Measurements from ENCODE around the gene BIRC6.

Gene BIRC6

DNA sequence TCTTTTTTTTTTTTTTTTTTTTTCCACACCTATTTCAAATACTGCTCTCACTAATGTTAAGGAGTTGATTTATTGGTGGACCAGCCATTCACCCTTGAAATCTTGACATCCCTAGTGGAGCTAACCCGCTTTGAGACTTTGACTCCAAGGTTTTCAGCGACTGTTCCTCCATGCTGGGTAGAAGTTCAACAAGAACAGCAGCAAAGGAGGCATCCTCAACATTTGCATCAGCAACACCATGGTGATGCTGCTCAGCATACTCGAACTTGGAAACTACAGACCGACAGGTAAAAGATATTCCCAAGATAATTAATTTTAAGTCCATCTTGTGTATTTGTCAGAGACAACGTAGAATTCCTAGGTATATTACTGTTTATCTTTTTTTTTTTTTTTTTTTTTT lies 74.0 kb downstream of the BIRC6 start:
- peaks cover 2 to 17% (median 15%) of the 10 kb centered on the region in 5 donors for H3K36me3 ChIP-seq (ENCODE audit: control insufficient read depth in 5 of 5, insufficient read depth in 5 of 5, low read length in 5 of 5)
- H3K9me3 ChIP-seq (ENCODE audit: control insufficient read depth in 5 of 5, low read length in 5 of 5), result no peaks in the 10 kb centered on the region
- H3K27ac ChIP-seq (ENCODE audit: low read depth, low read length), result no peak overlapping the region
- H3K4me1 ChIP-seq (ENCODE audit: control insufficient read depth in 5 of 5, insufficient read depth in 5 of 5, low read length in 5 of 5), result peaks cover 0 to 9% (median 2%) of the 10 kb centered on the region in 5 donors
- H3K27me3 ChIP-seq (ENCODE audit: control insufficient read depth in 5 of 5, insufficient read depth in 4 of 5, low read length in 5 of 5), result no peaks in the 10 kb centered on the region
- H3K9ac ChIP-seq (ENCODE audit: low read length in 5 of 5), result no peak overlapping the region
- H3K4me3 ChIP-seq (ENCODE audit: low read depth in 1 of 5, low read length in 5 of 5), result no peak overlapping the region

GRCh38 chr2:32436150-32436549 lies 79.3 kb downstream of the BIRC6 start:
- Histone ChIP-seq H3K4me1 (ENCODE audit: control insufficient read depth in 5 of 5, insufficient read depth in 5 of 5, low read length in 5 of 5) (no peaks in the 10 kb centered on the region), H3K27me3 (ENCODE audit: control insufficient read depth in 5 of 5, insufficient read depth in 4 of 5, low read length in 5 of 5) (no peaks in the 10 kb centered on the region), H3K9me3 (ENCODE audit: control insufficient read depth in 5 of 5, low read length in 5 of 5) (no peaks in the 10 kb centered on the region), H3K4me3 (ENCODE audit: low read depth in 1 of 5, low read length in 5 of 5) (no peak overlapping the region), H3K27ac (ENCODE audit: low read depth, low read length) (no peak overlapping the region), H3K36me3 (ENCODE audit: control insufficient read depth in 5 of 5, insufficient read depth in 5 of 5, low read length in 5 of 5) (peaks cover 19 to 55% (median 39%) of the 10 kb centered on the region in 5 donors), H3K9ac (ENCODE audit: low read length in 5 of 5) (no peak overlapping the region)

- Histone ChIP-seq H3K4me3 (ENCODE audit: low read depth in 1 of 5, low read length in 5 of 5) (no peak overlapping the region), H3K9ac (ENCODE audit: low read length in 5 of 5) (no peak overlapping the region), H3K27me3 (ENCODE audit: control insufficient read depth in 5 of 5, insufficient read depth in 4 of 5, low read length in 5 of 5) (no peaks in the 10 kb centered on the region), H3K36me3 (ENCODE audit: control insufficient read depth in 5 of 5, insufficient read depth in 5 of 5, low read length in 5 of 5) (peaks cover 57 to 81% (median 63%) of the 10 kb centered on the region in 5 donors), H3K9me3 (ENCODE audit: control insufficient read depth in 5 of 5, low read length in 5 of 5) (no peaks in the 10 kb centered on the region), H3K4me1 (ENCODE audit: control insufficient read depth in 5 of 5, insufficient read depth in 5 of 5, low read length in 5 of 5) (no peaks in the 10 kb centered on the region), H3K27ac (ENCODE audit: low read depth, low read length) (no peak overlapping the region)
Measured at GRCh38 chr2:32442020-32442467, 85.2 kb downstream of the BIRC6 start.

- Histone ChIP-seq H3K36me3 (ENCODE audit: control insufficient read depth in 5 of 5, insufficient read depth in 5 of 5, low read length in 5 of 5) (peaks cover 55 to 65% (median 59%) of the 10 kb centered on the region in 5 donors), H3K9ac (ENCODE audit: low read length in 5 of 5) (no peak overlapping the region)
Measured at GRCh38 chr2:32446369-32446768, 89.5 kb downstream of the BIRC6 start.

DNA sequence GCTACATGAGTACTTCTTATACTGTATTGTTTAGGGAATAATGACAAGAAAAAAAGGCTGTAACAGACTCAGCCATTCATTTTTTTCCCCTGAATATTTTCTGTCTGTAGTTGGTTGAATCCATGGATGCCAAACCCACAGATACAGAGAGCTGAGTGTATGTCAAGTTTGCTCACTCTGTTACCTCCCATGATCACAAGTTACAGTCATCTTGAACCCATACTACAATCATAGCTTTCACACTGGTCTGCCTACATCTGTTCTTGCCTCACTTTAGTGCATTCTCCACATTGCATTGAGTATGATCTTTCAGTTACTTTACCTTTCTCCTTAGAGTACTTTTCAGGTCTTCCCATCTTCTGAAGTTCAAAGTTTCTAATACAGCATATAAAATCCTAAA lies 94.0 kb downstream of the BIRC6 start:
- Histone ChIP-seq H3K27ac (ENCODE audit: low read depth, low read length) (no peak overlapping the region), H3K27me3 (ENCODE audit: control insufficient read depth in 5 of 5, insufficient read depth in 4 of 5, low read length in 5 of 5) (no peaks in the 10 kb centered on the region), H3K4me3 (ENCODE audit: low read depth in 1 of 5, low read length in 5 of 5) (no peak overlapping the region), H3K36me3 (ENCODE audit: control insufficient read depth in 5 of 5, insufficient read depth in 5 of 5, low read length in 5 of 5) (peaks cover 18 to 27% (median 24%) of the 10 kb centered on the region in 5 donors), H3K9me3 (ENCODE audit: control insufficient read depth in 5 of 5, low read length in 5 of 5) (no peaks in the 10 kb centered on the region), H3K9ac (ENCODE audit: low read length in 5 of 5) (no peak overlapping the region), H3K4me1 (ENCODE audit: control insufficient read depth in 5 of 5, insufficient read depth in 5 of 5, low read length in 5 of 5) (no peaks in the 10 kb centered on the region)

More at GRCh38 chr2:32446369-32446768, 89.5 kb downstream of the BIRC6 start:
- H3K9me3 ChIP-seq (ENCODE audit: control insufficient read depth in 5 of 5, low read length in 5 of 5), result no peaks in the 10 kb centered on the region
- no peak overlapping the region for H3K27ac ChIP-seq (ENCODE audit: low read depth, low read length)
- H3K4me1 ChIP-seq (ENCODE audit: control insufficient read depth in 5 of 5, insufficient read depth in 5 of 5, low read length in 5 of 5), result no peaks in the 10 kb centered on the region
- H3K27me3 ChIP-seq (ENCODE audit: control insufficient read depth in 5 of 5, insufficient read depth in 4 of 5, low read length in 5 of 5), result no peaks in the 10 kb centered on the region
- no peak overlapping the region for H3K4me3 ChIP-seq (ENCODE audit: low read depth in 1 of 5, low read length in 5 of 5)

- H3K9ac ChIP-seq (ENCODE audit: low read length in 5 of 5), result no peak overlapping the region
- no peak overlapping the region for H3K27ac ChIP-seq (ENCODE audit: low read depth, low read length)
- H3K27me3 ChIP-seq (ENCODE audit: control insufficient read depth in 5 of 5, insufficient read depth in 4 of 5, low read length in 5 of 5), result no peaks in the 10 kb centered on the region
- H3K9me3 ChIP-seq (ENCODE audit: control insufficient read depth in 5 of 5, low read length in 5 of 5), result no peaks in the 10 kb centered on the region
- no peaks in the 10 kb centered on the region for H3K4me1 ChIP-seq (ENCODE audit: control insufficient read depth in 5 of 5, insufficient read depth in 5 of 5, low read length in 5 of 5)
- H3K4me3 ChIP-seq (ENCODE audit: low read depth in 1 of 5, low read length in 5 of 5), result no peak overlapping the region
- peaks cover 17 to 30% (median 20%) of the 10 kb centered on the region in 5 donors for H3K36me3 ChIP-seq (ENCODE audit: control insufficient read depth in 5 of 5, insufficient read depth in 5 of 5, low read length in 5 of 5)
Measured at GRCh38 chr2:32452338-32453064, 95.7 kb downstream of the BIRC6 start.

- Histone ChIP-seq H3K4me1 (ENCODE audit: control insufficient read depth in 5 of 5, insufficient read depth in 5 of 5, low read length in 5 of 5) (no peaks in the 10 kb centered on the region), H3K27me3 (ENCODE audit: control insufficient read depth in 5 of 5, insufficient read depth in 4 of 5, low read length in 5 of 5) (no peaks in the 10 kb centered on the region), H3K27ac (ENCODE audit: low read depth, low read length) (no peak overlapping the region), H3K4me3 (ENCODE audit: low read depth in 1 of 5, low read length in 5 of 5) (no peak overlapping the region), H3K9me3 (ENCODE audit: control insufficient read depth in 5 of 5, low read length in 5 of 5) (no peaks in the 10 kb centered on the region), H3K36me3 (ENCODE audit: control insufficient read depth in 5 of 5, insufficient read depth in 5 of 5, low read length in 5 of 5) (peaks cover 17 to 30% (median 20%) of the 10 kb centered on the region in 5 donors), H3K9ac (ENCODE audit: low read length in 5 of 5) (no peak overlapping the region)
Measured at GRCh38 chr2:32453242-32454062, 96.6 kb downstream of the BIRC6 start.

DNA sequence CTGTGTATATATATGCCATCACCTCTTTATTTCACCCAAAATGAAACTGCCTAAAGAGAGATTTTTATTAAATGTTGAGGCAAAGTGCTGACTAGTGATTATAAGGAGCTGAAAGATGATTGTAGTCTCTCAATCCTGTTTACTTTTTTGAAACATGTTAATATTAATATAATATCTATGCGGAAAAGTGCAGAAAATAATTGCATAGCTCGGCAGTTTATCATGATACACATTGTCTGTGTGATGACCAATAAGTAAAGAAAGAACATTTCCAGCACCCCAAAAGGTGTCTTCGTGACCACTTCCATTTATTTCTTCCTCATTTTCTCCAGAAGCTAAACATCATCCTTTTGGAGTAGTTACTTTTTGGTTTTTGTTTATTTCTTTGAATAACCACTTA lies 99.0 kb downstream of the BIRC6 start:
- no peak overlapping the region for H3K27ac ChIP-seq (ENCODE audit: low read depth, low read length)
- no peak overlapping the region for H3K9ac ChIP-seq (ENCODE audit: low read length in 5 of 5)
- H3K4me3 ChIP-seq (ENCODE audit: low read depth in 1 of 5, low read length in 5 of 5), result no peak overlapping the region
- no peaks in the 10 kb centered on the region for H3K27me3 ChIP-seq (ENCODE audit: control insufficient read depth in 5 of 5, insufficient read depth in 4 of 5, low read length in 5 of 5)
- no peaks in the 10 kb centered on the region for H3K9me3 ChIP-seq (ENCODE audit: control insufficient read depth in 5 of 5, low read length in 5 of 5)
- H3K36me3 ChIP-seq (ENCODE audit: control insufficient read depth in 5 of 5, insufficient read depth in 5 of 5, low read length in 5 of 5), result peaks cover 4 to 17% (median 9%) of the 10 kb centered on the region in 5 donors
- no peaks in the 10 kb centered on the region for H3K4me1 ChIP-seq (ENCODE audit: control insufficient read depth in 5 of 5, insufficient read depth in 5 of 5, low read length in 5 of 5)

DNA sequence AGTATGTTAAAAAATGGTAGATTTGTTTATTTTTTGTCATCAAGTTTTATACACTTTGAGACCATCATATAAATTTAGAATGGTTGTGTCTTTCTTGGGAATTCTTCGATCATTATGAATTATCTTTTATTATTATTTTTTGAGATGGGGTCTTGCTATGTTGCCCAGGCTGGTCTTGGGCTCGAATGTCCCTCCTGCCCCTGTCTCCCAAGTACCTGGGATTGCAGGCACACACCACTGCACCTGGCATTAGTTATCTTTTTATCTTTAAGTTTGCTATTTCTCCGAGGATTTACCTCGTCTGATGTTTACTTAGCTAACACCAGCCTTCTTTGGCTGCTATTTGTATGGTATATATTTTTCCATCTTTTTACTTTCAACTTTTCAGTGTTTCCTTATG lies 100.0 kb downstream of the BIRC6 start:
- H3K36me3 ChIP-seq (ENCODE audit: control insufficient read depth in 5 of 5, insufficient read depth in 5 of 5, low read length in 5 of 5), result peaks cover 0 to 9% (median 7%) of the 10 kb centered on the region in 5 donors
- H3K9me3 ChIP-seq (ENCODE audit: control insufficient read depth in 5 of 5, low read length in 5 of 5), result no peaks in the 10 kb centered on the region
- no peak overlapping the region for H3K4me3 ChIP-seq (ENCODE audit: low read depth in 1 of 5, low read length in 5 of 5)

DNA sequence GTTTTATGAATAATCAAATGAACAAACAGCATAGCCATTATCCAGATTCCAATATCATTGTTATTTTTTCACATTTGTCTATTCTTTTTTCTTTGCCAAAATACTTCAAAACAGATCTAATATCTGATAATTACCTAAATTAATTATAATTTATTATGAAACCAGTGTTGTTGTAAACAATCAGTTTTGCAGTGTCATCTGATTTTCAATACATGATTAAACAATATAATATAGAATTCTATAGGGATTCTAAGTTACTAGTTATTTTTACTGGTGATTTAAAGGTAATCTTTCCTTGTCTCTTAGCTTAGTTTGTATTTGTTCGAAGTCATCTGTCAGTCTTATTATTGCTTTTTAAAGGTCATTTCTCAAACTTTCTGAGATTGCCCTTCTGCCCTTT lies 101.0 kb downstream of the BIRC6 start:
- no peaks in the 10 kb centered on the region for H3K9me3 ChIP-seq (ENCODE audit: control insufficient read depth in 5 of 5, low read length in 5 of 5)
- H3K27ac ChIP-seq (ENCODE audit: low read depth, low read length), result no peak overlapping the region
- no peaks in the 10 kb centered on the region for H3K27me3 ChIP-seq (ENCODE audit: control insufficient read depth in 5 of 5, insufficient read depth in 4 of 5, low read length in 5 of 5)
- H3K9ac ChIP-seq (ENCODE audit: low read length in 5 of 5), result no peak overlapping the region
- peaks cover 0 to 9% (median 7%) of the 10 kb centered on the region in 5 donors for H3K36me3 ChIP-seq (ENCODE audit: control insufficient read depth in 5 of 5, insufficient read depth in 5 of 5, low read length in 5 of 5)
- no peak overlapping the region for H3K4me3 ChIP-seq (ENCODE audit: low read depth in 1 of 5, low read length in 5 of 5)
- H3K4me1 ChIP-seq (ENCODE audit: control insufficient read depth in 5 of 5, insufficient read depth in 5 of 5, low read length in 5 of 5), result no peaks in the 10 kb centered on the region

More for the DNA sequence above, 100.0 kb downstream of the BIRC6 start:
- Histone ChIP-seq H3K9ac (ENCODE audit: low read length in 5 of 5) (no peak overlapping the region), H3K27ac (ENCODE audit: low read depth, low read length) (no peak overlapping the region), H3K4me1 (ENCODE audit: control insufficient read depth in 5 of 5, insufficient read depth in 5 of 5, low read length in 5 of 5) (no peaks in the 10 kb centered on the region), H3K27me3 (ENCODE audit: control insufficient read depth in 5 of 5, insufficient read depth in 4 of 5, low read length in 5 of 5) (no peaks in the 10 kb centered on the region)

Data from subcutaneous abdominal adipose tissue (tissue), 5 donors.